SK-N-MC (cell line): ENCODE data around the gene TP53BP2.

Experiments
- EZH2 ChIP-seq: fragments of 200-600 bp; sonication (generic); IDR thresholded peaks from one replicate; pipeline ENCODE4 v1.6.1; 2017; ENCODE audit warnings: antibody characterized with exemption
- FOXP2 ChIP-seq: optimal IDR thresholded peaks from 2 replicates; pipeline ENCODE3; 2011; ENCODE audit warnings: mild to moderate bottlenecking, moderate library complexity; ENCODE audit not compliant: insufficient read depth; ENCODE audit errors: extremely low read length, control extremely low read depth
- POLR2AphosphoS5 ChIP-seq: IDR thresholded peaks from 2 replicates; pipeline ENCODE4 v1.6.1; 2012; ENCODE audit warnings: mild to moderate bottlenecking, low read depth, low read length, borderline replicate concordance

DNA sequence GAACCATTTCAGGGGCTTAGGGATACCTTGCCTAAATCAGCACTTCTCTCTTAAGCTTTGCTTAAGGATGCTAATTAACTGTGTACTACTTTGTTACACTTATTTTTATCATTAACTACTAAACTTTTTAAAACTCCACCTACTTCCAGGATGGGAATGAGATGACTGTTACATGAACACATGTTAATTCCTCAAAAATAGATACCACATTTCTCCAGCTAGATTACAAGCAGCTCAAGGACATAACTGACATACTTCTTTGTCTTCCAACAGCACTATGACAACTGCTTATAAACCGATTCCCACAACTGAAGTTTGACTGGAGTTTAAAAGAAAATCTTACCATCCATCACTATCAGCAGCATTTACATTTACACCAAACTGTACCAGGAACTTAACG is 53.7 kb downstream of the TP53BP2 start:
- TF ChIP-seq POLR2AphosphoS5 (no peak), EZH2 (no peak), FOXP2 (no peak)
